ENCODE measurements around the gene CIZ1.
"Not testable (repeated sequence)": the region's sequence is repeated elsewhere in the genome, so short reads cannot be mapped to it uniquely, and the experiment has no call there.

Gene CIZ1

GRCh38 chr9:128185979-128186965, 5.1 kb downstream of the CIZ1 start:
- Histone ChIP-seq H3K4me3 (ENCODE audit: insufficient read depth in 1 of 2, low read depth in 1 of 2, low read length in 2 of 2) (no peak overlapping the region), H3K23ac (ENCODE audit: low read length in 2 of 2) (no peak overlapping the region), H3K79me1 (replicated peaks; ENCODE audit: low read length, poor library complexity, severe bottlenecking) (peaks cover 19% of the 10 kb centered on the region), H3K27ac (ENCODE audit: low read length, poor library complexity, severe bottlenecking) (no peak overlapping the region), H2BK12ac (ENCODE audit: low read length in 2 of 2) (no peak overlapping the region), H3K27me3 (ENCODE audit: control insufficient read depth in 1 of 2, insufficient read depth in 1 of 2, low read length in 2 of 2) (no peaks in the 10 kb centered on the region), H3K14ac (ENCODE audit: low read length in 2 of 2) (no peak overlapping the region), H3K36me3 (ENCODE audit: control insufficient read depth in 1 of 2, insufficient read depth in 2 of 2, low read depth in 1 of 2, low read length in 2 of 2) (peaks cover 51 to 73% of the 10 kb centered on the region in 2 experiments), H4K8ac (ENCODE audit: low read length) (no peak overlapping the region), H2BK120ac (ENCODE audit: low read depth, low read length) (no peak overlapping the region), H3K4ac (ENCODE audit: low read depth in 1 of 2, low read length in 2 of 2) (no peak overlapping the region), H2BK15ac (ENCODE audit: low read depth, poor library complexity, severe bottlenecking) (no peak overlapping the region), H2BK5ac (ENCODE audit: low read depth, low read length, poor library complexity, severe bottlenecking) (no peak overlapping the region), H3K4me2 (ENCODE audit: low read length, poor library complexity, severe bottlenecking) (no peak overlapping the region), H2AFZ (ENCODE audit: low read depth, low read length) (no peak overlapping the region), H3K18ac (ENCODE audit: low read depth in 1 of 2, low read length in 2 of 2) (no peak overlapping the region), H2AK5ac (ENCODE audit: low read length, severe bottlenecking) (no peak overlapping the region), H4K91ac (ENCODE audit: low read length) (no peak overlapping the region), H3K9ac (ENCODE audit: low read length) (no peak overlapping the region), H3K9me3 (ENCODE audit: control insufficient read depth, low read length) (no peaks in the 10 kb centered on the region), H3K4me1 (ENCODE audit: control insufficient read depth, insufficient read depth, low read depth, low read length) (peaks cover 26% of the 10 kb centered on the region)
- no peak for DNase-seq
- WGBS, result 85% methylated on average over 11 of the region's 11 CpGs

GRCh38 chr9:128182893-128183588, 8.3 kb downstream of the CIZ1 start:
- no peak for DNase-seq
- 94% methylated on average over 12 of the region's 12 CpGs for WGBS
- H3K36me3 ChIP-seq (ENCODE audit: control insufficient read depth in 1 of 2, insufficient read depth in 2 of 2, low read depth in 1 of 2, low read length in 2 of 2), result peaks cover 63 to 83% of the 10 kb centered on the region in 2 experiments

GRCh38 chr9:128181480-128181879, 9.9 kb downstream of the CIZ1 start:
- H2BK15ac ChIP-seq (ENCODE audit: low read depth, poor library complexity, severe bottlenecking); H3K23ac ChIP-seq (ENCODE audit: low read length in 2 of 2); H2BK12ac ChIP-seq (ENCODE audit: low read length in 2 of 2); H2AK5ac ChIP-seq (ENCODE audit: low read length, severe bottlenecking); H4K8ac ChIP-seq (ENCODE audit: low read length); H3K9ac ChIP-seq (ENCODE audit: low read length); H2AFZ ChIP-seq (ENCODE audit: low read depth, low read length); H3K9me3 ChIP-seq (ENCODE audit: control insufficient read depth, low read length); H3K4me3 ChIP-seq (ENCODE audit: insufficient read depth in 1 of 2, low read depth in 1 of 2, low read length in 2 of 2); H2BK5ac ChIP-seq (ENCODE audit: low read depth, low read length, poor library complexity, severe bottlenecking); H3K14ac ChIP-seq (ENCODE audit: low read length in 2 of 2); H2BK120ac ChIP-seq (ENCODE audit: low read depth, low read length); H3K18ac ChIP-seq (ENCODE audit: low read depth in 1 of 2, low read length in 2 of 2); H3K27me3 ChIP-seq (ENCODE audit: control insufficient read depth in 1 of 2, insufficient read depth in 1 of 2, low read length in 2 of 2); H3K4me2 ChIP-seq (ENCODE audit: low read length, poor library complexity, severe bottlenecking); H4K91ac ChIP-seq (ENCODE audit: low read length); H3K27ac ChIP-seq (ENCODE audit: low read length, poor library complexity, severe bottlenecking); H3K4ac ChIP-seq (ENCODE audit: low read depth in 1 of 2, low read length in 2 of 2): not testable (repeated sequence)
- WGBS, result 25% methylated on average over 11 of the region's 12 CpGs
- Histone ChIP-seq H3K79me1 (replicated peaks; ENCODE audit: low read length, poor library complexity, severe bottlenecking) (peaks cover 30% of the 10 kb centered on the region), H3K36me3 (ENCODE audit: control insufficient read depth in 1 of 2, insufficient read depth in 2 of 2, low read depth in 1 of 2, low read length in 2 of 2) (peaks cover 71 to 88% of the 10 kb centered on the region in 2 experiments), H3K4me1 (ENCODE audit: control insufficient read depth, insufficient read depth, low read depth, low read length) (peaks cover 19% of the 10 kb centered on the region)
- peak; percentile 68 for DNase-seq

More at GRCh38 chr9:128182893-128183588, 8.3 kb downstream of the CIZ1 start:
- H3K9ac ChIP-seq (ENCODE audit: low read length), result no peak overlapping the region
- no peak overlapping the region for H3K14ac ChIP-seq (ENCODE audit: low read length in 2 of 2)
- H3K4me2 ChIP-seq (ENCODE audit: low read length, poor library complexity, severe bottlenecking), result no peak overlapping the region
- H3K18ac ChIP-seq (ENCODE audit: low read depth in 1 of 2, low read length in 2 of 2), result no peak overlapping the region
- H2BK12ac ChIP-seq (ENCODE audit: low read length in 2 of 2), result no peak overlapping the region
- no peak overlapping the region for H2BK15ac ChIP-seq (ENCODE audit: low read depth, poor library complexity, severe bottlenecking)
- no peak overlapping the region for H4K91ac ChIP-seq (ENCODE audit: low read length)
- H2AK5ac ChIP-seq (ENCODE audit: low read length, severe bottlenecking), result no peak overlapping the region
- H3K23ac ChIP-seq (ENCODE audit: low read length in 2 of 2), result no peak overlapping the region
- peak overlapping the region; percentile 10 for H3K27ac ChIP-seq (ENCODE audit: low read length, poor library complexity, severe bottlenecking)
- H4K8ac ChIP-seq (ENCODE audit: low read length), result no peak overlapping the region
- no peak overlapping the region for H2BK5ac ChIP-seq (ENCODE audit: low read depth, low read length, poor library complexity, severe bottlenecking)
- H2AFZ ChIP-seq (ENCODE audit: low read depth, low read length), result no peak overlapping the region
- peaks cover 32% of the 10 kb centered on the region for H3K79me1 ChIP-seq (replicated peaks; ENCODE audit: low read length, poor library complexity, severe bottlenecking)
- no peaks in the 10 kb centered on the region for H3K27me3 ChIP-seq (ENCODE audit: control insufficient read depth in 1 of 2, insufficient read depth in 1 of 2, low read length in 2 of 2)
- peaks cover 7% of the 10 kb centered on the region for H3K9me3 ChIP-seq (ENCODE audit: control insufficient read depth, low read length)
- H3K4ac ChIP-seq (ENCODE audit: low read depth in 1 of 2, low read length in 2 of 2), result no peak overlapping the region
- no peak overlapping the region for H2BK120ac ChIP-seq (ENCODE audit: low read depth, low read length)
- no peak overlapping the region for H3K4me3 ChIP-seq (ENCODE audit: insufficient read depth in 1 of 2, low read depth in 1 of 2, low read length in 2 of 2)
- H3K4me1 ChIP-seq (ENCODE audit: control insufficient read depth, insufficient read depth, low read depth, low read length), result peaks cover 16% of the 10 kb centered on the region

GRCh38 chr9:128180447-128180846, 10.9 kb downstream of the CIZ1 start:
- H2BK12ac ChIP-seq (ENCODE audit: low read length in 2 of 2), result no peak overlapping the region
- no peaks in the 10 kb centered on the region for H3K27me3 ChIP-seq (ENCODE audit: control insufficient read depth in 1 of 2, insufficient read depth in 1 of 2, low read length in 2 of 2)
- no peak overlapping the region for H3K18ac ChIP-seq (ENCODE audit: low read depth in 1 of 2, low read length in 2 of 2)
- H3K23ac ChIP-seq (ENCODE audit: low read length in 2 of 2), result no peak overlapping the region
- no peak overlapping the region for H3K14ac ChIP-seq (ENCODE audit: low read length in 2 of 2)
- peaks cover 7% of the 10 kb centered on the region for H3K9me3 ChIP-seq (ENCODE audit: control insufficient read depth, low read length)
- no peak overlapping the region for H3K4ac ChIP-seq (ENCODE audit: low read depth in 1 of 2, low read length in 2 of 2)
- H2BK15ac ChIP-seq (ENCODE audit: low read depth, poor library complexity, severe bottlenecking), result no peak overlapping the region
- H3K4me2 ChIP-seq (ENCODE audit: low read length, poor library complexity, severe bottlenecking), result no peak overlapping the region
- no peak for DNase-seq
- no peak overlapping the region for H3K9ac ChIP-seq (ENCODE audit: low read length)
- H3K27ac ChIP-seq (ENCODE audit: low read length, poor library complexity, severe bottlenecking), result no peak overlapping the region
- H4K91ac ChIP-seq (ENCODE audit: low read length), result no peak overlapping the region
- no peak overlapping the region for H2BK120ac ChIP-seq (ENCODE audit: low read depth, low read length)
- H2AFZ ChIP-seq (ENCODE audit: low read depth, low read length), result no peak overlapping the region
- H3K36me3 ChIP-seq (ENCODE audit: control insufficient read depth in 1 of 2, insufficient read depth in 2 of 2, low read depth in 1 of 2, low read length in 2 of 2), result peaks cover 70 to 88% of the 10 kb centered on the region in 2 experiments
- H2BK5ac ChIP-seq (ENCODE audit: low read depth, low read length, poor library complexity, severe bottlenecking), result no peak overlapping the region
- H3K79me1 ChIP-seq (replicated peaks; ENCODE audit: low read length, poor library complexity, severe bottlenecking), result peaks cover 22% of the 10 kb centered on the region
- H3K4me1 ChIP-seq (ENCODE audit: control insufficient read depth, insufficient read depth, low read depth, low read length), result peaks cover 26% of the 10 kb centered on the region
- no peak overlapping the region for H4K8ac ChIP-seq (ENCODE audit: low read length)
- H3K4me3 ChIP-seq (ENCODE audit: insufficient read depth in 1 of 2, low read depth in 1 of 2, low read length in 2 of 2), result no peak overlapping the region
- no peak overlapping the region for H2AK5ac ChIP-seq (ENCODE audit: low read length, severe bottlenecking)
- WGBS, result 95% methylated on average over 7 of the region's 8 CpGs
